PC-3 (cell line): ENCODE data around the gene MROH8.
"Not testable (repeated sequence)": the region's sequence is repeated elsewhere in the genome, so short reads cannot be mapped to it uniquely, and the experiment has no call there.

Experiments used
- EZH2 ChIP-seq: fragments of 300-600 bp; sonication (generic); IDR thresholded peaks from one replicate; pipeline ENCODE4 v1.6.1; 2017; ENCODE audit warnings: antibody characterized with exemption, mild to moderate bottlenecking, low read length; ENCODE audit not compliant: unreplicated experiment
- EZH2phosphoT487 ChIP-seq: fragments of 300-600 bp; sonication (generic); IDR thresholded peaks from 2 replicates; pipeline ENCODE4 v1.6.1; 2018; ENCODE audit warnings: mild to moderate bottlenecking, antibody characterized with exemption, low read length, borderline replicate concordance
- TF ChIP-seq, protein P1 (sequence below): fragments of 300-600 bp; sonication (generic); conservative IDR thresholded peaks from 2 replicates; pipeline ENCODE4 v1.5.1; 2017; ENCODE audit warnings: antibody characterized with exemption, low read depth, mild to moderate bottlenecking, low read length

- TF ChIP-seq EZH2, EZH2phosphoT487: not testable (repeated sequence)
- TF ChIP-seq, protein P1, sequence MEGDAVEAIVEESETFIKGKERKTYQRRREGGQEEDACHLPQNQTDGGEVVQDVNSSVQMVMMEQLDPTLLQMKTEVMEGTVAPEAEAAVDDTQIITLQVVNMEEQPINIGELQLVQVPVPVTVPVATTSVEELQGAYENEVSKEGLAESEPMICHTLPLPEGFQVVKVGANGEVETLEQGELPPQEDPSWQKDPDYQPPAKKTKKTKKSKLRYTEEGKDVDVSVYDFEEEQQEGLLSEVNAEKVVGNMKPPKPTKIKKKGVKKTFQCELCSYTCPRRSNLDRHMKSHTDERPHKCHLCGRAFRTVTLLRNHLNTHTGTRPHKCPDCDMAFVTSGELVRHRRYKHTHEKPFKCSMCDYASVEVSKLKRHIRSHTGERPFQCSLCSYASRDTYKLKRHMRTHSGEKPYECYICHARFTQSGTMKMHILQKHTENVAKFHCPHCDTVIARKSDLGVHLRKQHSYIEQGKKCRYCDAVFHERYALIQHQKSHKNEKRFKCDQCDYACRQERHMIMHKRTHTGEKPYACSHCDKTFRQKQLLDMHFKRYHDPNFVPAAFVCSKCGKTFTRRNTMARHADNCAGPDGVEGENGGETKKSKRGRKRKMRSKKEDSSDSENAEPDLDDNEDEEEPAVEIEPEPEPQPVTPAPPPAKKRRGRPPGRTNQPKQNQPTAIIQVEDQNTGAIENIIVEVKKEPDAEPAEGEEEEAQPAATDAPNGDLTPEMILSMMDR = not testable (repeated sequence)
Observed at GRCh38 chr20:37150864-37151263, 28.5 kb downstream of the MROH8 start.
